ENCODE data around the gene RERE. TPM values are rescaled to one million over a fixed set of nuclear protein-coding genes. Genes with fewer than 3 reads are reported as not detected.

RERE gene
- total RNA-seq, 1 experiment from 2014 or later = 161 TPM

DNA sequence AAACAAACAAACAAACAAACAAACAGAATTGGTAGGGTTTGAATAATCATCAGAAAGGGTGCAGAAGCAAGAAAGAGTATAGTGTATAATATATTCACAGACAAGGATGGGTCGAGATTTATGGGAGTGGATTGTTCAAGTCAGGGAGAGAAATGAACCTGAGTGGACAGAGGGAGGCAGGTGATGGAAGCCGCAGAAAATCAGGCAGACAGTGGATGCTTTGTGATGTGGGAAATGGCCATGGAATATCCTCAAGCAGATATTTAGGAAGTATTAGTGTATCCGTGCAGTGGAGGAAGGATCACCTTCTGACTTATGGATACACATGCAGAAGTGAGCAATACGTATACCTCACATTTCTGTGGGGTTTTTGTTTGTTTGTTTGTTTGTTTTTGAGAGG lies 513.6 kb downstream of the RERE start:
- ATAC-seq = no peak
- Mint-ChIP-seq H3K4me3 (no peak overlapping the region), H3K4me1 (peaks cover 15% of the 10 kb centered on the region), H3K27me3 (ENCODE audit: low read depth) (no peaks in the 10 kb centered on the region), H3K36me3 (no peaks in the 10 kb centered on the region), H3K9me3 (no peaks in the 10 kb centered on the region), H3K27ac (no peak overlapping the region)
- TF ChIP-seq, protein P1, sequence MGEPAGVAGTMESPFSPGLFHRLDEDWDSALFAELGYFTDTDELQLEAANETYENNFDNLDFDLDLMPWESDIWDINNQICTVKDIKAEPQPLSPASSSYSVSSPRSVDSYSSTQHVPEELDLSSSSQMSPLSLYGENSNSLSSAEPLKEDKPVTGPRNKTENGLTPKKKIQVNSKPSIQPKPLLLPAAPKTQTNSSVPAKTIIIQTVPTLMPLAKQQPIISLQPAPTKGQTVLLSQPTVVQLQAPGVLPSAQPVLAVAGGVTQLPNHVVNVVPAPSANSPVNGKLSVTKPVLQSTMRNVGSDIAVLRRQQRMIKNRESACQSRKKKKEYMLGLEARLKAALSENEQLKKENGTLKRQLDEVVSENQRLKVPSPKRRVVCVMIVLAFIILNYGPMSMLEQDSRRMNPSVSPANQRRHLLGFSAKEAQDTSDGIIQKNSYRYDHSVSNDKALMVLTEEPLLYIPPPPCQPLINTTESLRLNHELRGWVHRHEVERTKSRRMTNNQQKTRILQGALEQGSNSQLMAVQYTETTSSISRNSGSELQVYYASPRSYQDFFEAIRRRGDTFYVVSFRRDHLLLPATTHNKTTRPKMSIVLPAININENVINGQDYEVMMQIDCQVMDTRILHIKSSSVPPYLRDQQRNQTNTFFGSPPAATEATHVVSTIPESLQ (CRISPR knock-in tag; IDR thresholded peaks at IDR 0.05) = no peak
- TF ChIP-seq, protein P2, sequence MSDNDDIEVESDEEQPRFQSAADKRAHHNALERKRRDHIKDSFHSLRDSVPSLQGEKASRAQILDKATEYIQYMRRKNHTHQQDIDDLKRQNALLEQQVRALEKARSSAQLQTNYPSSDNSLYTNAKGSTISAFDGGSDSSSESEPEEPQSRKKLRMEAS (CRISPR knock-in tag; IDR thresholded peaks at IDR 0.05) = no peak
- TF ChIP-seq RELA (CRISPR knock-in tag; IDR thresholded peaks at IDR 0.05; ENCODE audit: borderline replicate concordance) (no peak), TP53 (CRISPR knock-in tag; IDR thresholded peaks at IDR 0.05) (no peak), MYBL2 (CRISPR knock-in tag; IDR thresholded peaks at IDR 0.05) (no peak), ZNF138 (CRISPR knock-in tag; conservative IDR thresholded peaks at IDR 0.05) (no peak), NR1H2 (CRISPR knock-in tag; IDR thresholded peaks at IDR 0.05) (no peak), ZNF232 (CRISPR knock-in tag; IDR thresholded peaks at IDR 0.05) (no peak), GABPB1 (CRISPR knock-in tag; IDR thresholded peaks at IDR 0.05) (no peak), PRRX2 (CRISPR knock-in tag; IDR thresholded peaks at IDR 0.05) (no peak), NFE2L1 (CRISPR knock-in tag; IDR thresholded peaks at IDR 0.05) (no peak)
- TF ChIP-seq, protein P3, sequence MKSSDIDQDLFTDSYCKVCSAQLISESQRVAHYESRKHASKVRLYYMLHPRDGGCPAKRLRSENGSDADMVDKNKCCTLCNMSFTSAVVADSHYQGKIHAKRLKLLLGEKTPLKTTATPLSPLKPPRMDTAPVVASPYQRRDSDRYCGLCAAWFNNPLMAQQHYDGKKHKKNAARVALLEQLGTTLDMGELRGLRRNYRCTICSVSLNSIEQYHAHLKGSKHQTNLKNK (CRISPR knock-in tag; IDR thresholded peaks at IDR 0.05) = no peak
- TF ChIP-seq, protein P4, sequence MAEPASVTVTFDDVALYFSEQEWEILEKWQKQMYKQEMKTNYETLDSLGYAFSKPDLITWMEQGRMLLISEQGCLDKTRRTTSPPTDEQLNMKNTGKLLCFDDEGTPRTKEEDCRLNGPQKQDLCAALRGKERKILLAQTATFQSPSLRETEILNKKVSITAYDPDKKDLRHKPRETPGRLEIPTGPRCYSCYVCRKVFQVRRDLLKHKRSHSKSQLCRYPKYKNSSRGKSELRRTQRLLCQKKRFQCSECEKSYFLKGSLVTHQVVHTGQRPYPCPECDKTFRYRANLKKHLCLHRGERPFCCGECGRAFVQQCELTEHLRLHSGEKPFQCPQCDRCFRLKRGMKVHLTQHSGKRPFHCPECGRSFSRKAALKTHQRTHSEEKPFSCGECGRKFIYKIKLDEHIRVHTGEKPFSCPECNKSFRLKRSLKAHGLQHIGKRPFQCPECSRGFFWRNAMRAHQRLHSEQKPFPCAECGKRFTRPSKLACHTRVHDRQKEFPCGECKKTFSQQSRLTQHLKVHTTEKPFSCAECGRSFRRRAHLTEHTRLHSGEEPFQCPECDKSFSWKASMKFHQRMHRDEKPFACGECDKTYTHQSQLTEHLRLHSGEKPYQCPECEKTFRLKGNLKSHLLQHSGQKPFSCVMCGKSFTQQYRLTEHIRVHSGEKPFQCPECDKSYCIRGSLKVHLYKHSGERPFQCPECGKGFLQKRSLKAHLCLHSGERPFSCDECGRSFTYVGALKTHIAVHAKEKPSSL (CRISPR knock-in tag; conservative IDR thresholded peaks at IDR 0.05) = no peak
- TF ChIP-seq, protein P5, sequence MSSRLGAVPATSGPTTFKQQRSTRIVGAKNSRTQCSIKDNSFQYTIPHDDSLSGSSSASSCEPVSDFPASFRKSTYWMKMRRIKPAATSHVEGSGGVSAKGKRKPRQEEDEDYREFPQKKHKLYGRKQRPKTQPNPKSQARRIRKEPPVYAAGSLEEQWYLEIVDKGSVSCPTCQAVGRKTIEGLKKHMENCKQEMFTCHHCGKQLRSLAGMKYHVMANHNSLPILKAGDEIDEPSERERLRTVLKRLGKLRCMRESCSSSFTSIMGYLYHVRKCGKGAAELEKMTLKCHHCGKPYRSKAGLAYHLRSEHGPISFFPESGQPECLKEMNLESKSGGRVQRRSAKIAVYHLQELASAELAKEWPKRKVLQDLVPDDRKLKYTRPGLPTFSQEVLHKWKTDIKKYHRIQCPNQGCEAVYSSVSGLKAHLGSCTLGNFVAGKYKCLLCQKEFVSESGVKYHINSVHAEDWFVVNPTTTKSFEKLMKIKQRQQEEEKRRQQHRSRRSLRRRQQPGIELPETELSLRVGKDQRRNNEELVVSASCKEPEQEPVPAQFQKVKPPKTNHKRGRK (CRISPR knock-in tag; IDR thresholded peaks at IDR 0.05; ENCODE audit: borderline replicate concordance) = no peak
- TF ChIP-seq, protein P6, sequence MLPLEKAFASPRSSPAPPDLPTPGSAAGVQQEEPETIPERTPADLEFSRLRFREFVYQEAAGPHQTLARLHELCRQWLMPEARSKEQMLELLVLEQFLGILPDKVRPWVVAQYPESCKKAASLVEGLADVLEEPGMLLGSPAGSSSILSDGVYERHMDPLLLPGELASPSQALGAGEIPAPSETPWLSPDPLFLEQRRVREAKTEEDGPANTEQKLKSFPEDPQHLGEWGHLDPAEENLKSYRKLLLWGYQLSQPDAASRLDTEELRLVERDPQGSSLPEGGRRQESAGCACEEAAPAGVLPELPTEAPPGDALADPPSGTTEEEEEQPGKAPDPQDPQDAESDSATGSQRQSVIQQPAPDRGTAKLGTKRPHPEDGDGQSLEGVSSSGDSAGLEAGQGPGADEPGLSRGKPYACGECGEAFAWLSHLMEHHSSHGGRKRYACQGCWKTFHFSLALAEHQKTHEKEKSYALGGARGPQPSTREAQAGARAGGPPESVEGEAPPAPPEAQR (CRISPR knock-in tag; IDR thresholded peaks at IDR 0.05) = no peak
- TF ChIP-seq, protein P7, sequence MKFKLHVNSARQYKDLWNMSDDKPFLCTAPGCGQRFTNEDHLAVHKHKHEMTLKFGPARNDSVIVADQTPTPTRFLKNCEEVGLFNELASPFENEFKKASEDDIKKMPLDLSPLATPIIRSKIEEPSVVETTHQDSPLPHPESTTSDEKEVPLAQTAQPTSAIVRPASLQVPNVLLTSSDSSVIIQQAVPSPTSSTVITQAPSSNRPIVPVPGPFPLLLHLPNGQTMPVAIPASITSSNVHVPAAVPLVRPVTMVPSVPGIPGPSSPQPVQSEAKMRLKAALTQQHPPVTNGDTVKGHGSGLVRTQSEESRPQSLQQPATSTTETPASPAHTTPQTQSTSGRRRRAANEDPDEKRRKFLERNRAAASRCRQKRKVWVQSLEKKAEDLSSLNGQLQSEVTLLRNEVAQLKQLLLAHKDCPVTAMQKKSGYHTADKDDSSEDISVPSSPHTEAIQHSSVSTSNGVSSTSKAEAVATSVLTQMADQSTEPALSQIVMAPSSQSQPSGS (CRISPR knock-in tag; IDR thresholded peaks at IDR 0.05; ENCODE audit: borderline replicate concordance, low read depth) = no peak
- TF ChIP-seq, protein P8, sequence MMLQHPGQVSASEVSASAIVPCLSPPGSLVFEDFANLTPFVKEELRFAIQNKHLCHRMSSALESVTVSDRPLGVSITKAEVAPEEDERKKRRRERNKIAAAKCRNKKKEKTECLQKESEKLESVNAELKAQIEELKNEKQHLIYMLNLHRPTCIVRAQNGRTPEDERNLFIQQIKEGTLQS (CRISPR knock-in tag; conservative IDR thresholded peaks at IDR 0.05) = no peak
- TF ChIP-seq, protein P9, sequence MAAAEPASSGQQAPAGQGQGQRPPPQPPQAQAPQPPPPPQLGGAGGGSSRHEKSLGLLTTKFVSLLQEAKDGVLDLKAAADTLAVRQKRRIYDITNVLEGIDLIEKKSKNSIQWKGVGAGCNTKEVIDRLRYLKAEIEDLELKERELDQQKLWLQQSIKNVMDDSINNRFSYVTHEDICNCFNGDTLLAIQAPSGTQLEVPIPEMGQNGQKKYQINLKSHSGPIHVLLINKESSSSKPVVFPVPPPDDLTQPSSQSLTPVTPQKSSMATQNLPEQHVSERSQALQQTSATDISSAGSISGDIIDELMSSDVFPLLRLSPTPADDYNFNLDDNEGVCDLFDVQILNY (CRISPR knock-in tag; IDR thresholded peaks at IDR 0.05) = no peak
- TF ChIP-seq, protein P10, sequence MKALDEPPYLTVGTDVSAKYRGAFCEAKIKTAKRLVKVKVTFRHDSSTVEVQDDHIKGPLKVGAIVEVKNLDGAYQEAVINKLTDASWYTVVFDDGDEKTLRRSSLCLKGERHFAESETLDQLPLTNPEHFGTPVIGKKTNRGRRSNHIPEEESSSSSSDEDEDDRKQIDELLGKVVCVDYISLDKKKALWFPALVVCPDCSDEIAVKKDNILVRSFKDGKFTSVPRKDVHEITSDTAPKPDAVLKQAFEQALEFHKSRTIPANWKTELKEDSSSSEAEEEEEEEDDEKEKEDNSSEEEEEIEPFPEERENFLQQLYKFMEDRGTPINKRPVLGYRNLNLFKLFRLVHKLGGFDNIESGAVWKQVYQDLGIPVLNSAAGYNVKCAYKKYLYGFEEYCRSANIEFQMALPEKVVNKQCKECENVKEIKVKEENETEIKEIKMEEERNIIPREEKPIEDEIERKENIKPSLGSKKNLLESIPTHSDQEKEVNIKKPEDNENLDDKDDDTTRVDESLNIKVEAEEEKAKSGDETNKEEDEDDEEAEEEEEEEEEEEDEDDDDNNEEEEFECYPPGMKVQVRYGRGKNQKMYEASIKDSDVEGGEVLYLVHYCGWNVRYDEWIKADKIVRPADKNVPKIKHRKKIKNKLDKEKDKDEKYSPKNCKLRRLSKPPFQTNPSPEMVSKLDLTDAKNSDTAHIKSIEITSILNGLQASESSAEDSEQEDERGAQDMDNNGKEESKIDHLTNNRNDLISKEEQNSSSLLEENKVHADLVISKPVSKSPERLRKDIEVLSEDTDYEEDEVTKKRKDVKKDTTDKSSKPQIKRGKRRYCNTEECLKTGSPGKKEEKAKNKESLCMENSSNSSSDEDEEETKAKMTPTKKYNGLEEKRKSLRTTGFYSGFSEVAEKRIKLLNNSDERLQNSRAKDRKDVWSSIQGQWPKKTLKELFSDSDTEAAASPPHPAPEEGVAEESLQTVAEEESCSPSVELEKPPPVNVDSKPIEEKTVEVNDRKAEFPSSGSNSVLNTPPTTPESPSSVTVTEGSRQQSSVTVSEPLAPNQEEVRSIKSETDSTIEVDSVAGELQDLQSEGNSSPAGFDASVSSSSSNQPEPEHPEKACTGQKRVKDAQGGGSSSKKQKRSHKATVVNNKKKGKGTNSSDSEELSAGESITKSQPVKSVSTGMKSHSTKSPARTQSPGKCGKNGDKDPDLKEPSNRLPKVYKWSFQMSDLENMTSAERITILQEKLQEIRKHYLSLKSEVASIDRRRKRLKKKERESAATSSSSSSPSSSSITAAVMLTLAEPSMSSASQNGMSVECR (CRISPR knock-in tag; IDR thresholded peaks at IDR 0.05; ENCODE audit: borderline replicate concordance) = no peak
- DNase-seq (ENCODE audit: low spot score) = no peak
- POLR2A ChIA-PET = no interaction called here
- CTCF ChIA-PET = interaction anchor here (0.9 to 3.7 kb wide), 2 partner anchors 11 to 149 kb away, joined by 3 to 25 read pairs; no protein-coding TSS in a partner anchor

Measured in WTC11 (cell line).